GM12891 (cell line): ENCODE measurements around the gene TKT.

ENCODE experiments used
- DNase-seq: peaks from one replicate; pipeline ENCODE4 v3.0.0; 2011; ENCODE audit warnings: low spot score; ENCODE audit not compliant: insufficient read length
- FAIRE-seq: peaks from 2 replicates; lab custom pipeline; 2011; peaks lifted over from hg19 to GRCh38; lab: Jason Lieb, UNC
- PAX5 ChIP-seq: IDR thresholded peaks from 2 replicates; pipeline ENCODE4 v1.6.1; 2011; ENCODE audit warnings: low read length, moderate library complexity, mild to moderate bottlenecking; ENCODE audit not compliant: insufficient read depth, severe bottlenecking
- POLR2A ChIP-seq: IDR thresholded peaks from 2 replicates; pipeline ENCODE4 v1.6.1; 2011; ENCODE audit warnings: low read depth, low read length, control low read depth
- POLR2AphosphoS5 ChIP-seq: IDR thresholded peaks from 2 replicates; pipeline ENCODE4 v1.6.1; 2011; ENCODE audit warnings: low read depth, low read length, control low read depth
- POU2F2 ChIP-seq: IDR thresholded peaks from 2 replicates; pipeline ENCODE4 v1.6.1; 2011; ENCODE audit warnings: low read depth, mild to moderate bottlenecking, control low read depth, low read length, moderate library complexity
- SPI1 ChIP-seq: IDR thresholded peaks from 2 replicates; pipeline ENCODE4 v1.6.1; 2011; ENCODE audit warnings: low read depth, low read length, control low read depth
- TAF1 ChIP-seq: IDR thresholded peaks from 2 replicates; pipeline ENCODE4 v1.6.1; 2011; ENCODE audit warnings: low read depth, low read length, control low read depth

The TKT gene

DNA sequence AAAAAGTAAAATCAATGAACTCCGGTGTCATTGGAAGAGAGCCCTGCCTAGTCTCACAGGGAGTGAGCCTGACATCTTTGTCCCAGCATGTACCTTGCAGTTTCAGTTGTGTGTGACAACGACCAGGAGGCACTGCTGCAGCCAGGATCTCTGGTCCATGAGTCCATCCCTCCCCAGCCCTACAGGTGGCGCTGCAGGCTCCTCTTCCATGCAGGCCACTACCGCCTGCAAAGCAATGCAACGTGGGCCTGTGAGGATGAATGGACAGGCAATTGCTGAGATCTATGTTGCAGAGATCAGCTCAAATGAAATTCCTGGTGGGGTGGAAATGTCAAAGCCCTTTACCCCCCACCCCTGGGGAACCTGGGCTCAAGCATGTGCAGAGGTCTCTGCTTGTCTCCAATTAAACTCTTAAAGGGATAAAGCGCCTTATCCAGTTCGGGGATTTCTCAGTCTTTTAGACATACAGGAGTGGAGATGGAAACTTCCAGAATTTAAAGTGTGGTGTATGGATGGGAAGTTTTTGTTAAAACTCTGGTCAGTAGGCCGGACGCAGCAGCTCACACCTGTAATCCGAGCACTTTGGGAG is 35.8 kb downstream of the TKT start:
- no peak for TF ChIP-seq POLR2AphosphoS5
- FAIRE-seq, result peak; percentile 90

GRCh38 chr3:53218131-53218530 is 37.7 kb downstream of the TKT start:
- no peak for FAIRE-seq

More for the DNA sequence above, 35.8 kb downstream of the TKT start:
- DNase-seq, result peak; percentile 72

DNA sequence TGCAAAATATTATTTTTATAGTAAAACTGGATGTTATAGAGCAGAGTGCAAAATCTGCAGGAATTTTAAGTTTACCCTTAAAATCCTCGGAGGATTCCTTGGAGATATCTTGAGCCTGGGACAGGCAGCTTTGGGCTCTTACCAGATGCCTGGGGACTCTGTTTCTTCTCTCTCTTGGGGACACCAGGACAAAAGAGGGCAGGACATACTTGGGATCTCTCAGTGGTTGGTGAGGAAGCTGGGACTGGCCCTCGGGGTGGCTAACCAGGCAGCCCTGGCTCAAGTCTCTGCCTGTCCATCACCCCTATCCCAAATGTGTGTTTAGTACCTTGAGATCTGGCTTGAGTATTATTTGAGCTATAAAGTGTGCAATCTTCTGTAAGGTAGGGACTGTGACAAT is 38.6 kb downstream of the TKT start:
- FAIRE-seq (no peak), DNase-seq (no peak)
- no peak for TF ChIP-seq PAX5
- TF ChIP-seq TAF1, result no peak
- TF ChIP-seq POLR2A, result no peak
- no peak for TF ChIP-seq SPI1
- no peak for TF ChIP-seq POLR2AphosphoS5
- no peak for TF ChIP-seq POU2F2

More at GRCh38 chr3:53218131-53218530, 37.7 kb downstream of the TKT start:
- TF ChIP-seq TAF1 (no peak), SPI1 (peak; percentile 88)
- DNase-seq, result no peak

- no peak for DNase-seq
- no peak for TF ChIP-seq TAF1
- no peak for TF ChIP-seq POLR2A
These were observed 39.1 kb downstream of the TKT start for GRCh38 chr3:53216723-53217122.

GRCh38 chr3:53215816-53216215 is 40.0 kb downstream of the TKT start:
- TF ChIP-seq POU2F2 (no peak), POLR2A (no peak), POLR2AphosphoS5 (no peak), TAF1 (no peak), PAX5 (no peak), SPI1 (no peak)
- no peak for DNase-seq

More at GRCh38 chr3:53216723-53217122, 39.1 kb downstream of the TKT start:
- no peak for FAIRE-seq

GRCh38 chr3:53213276-53213675 is 42.5 kb downstream of the TKT start:
- TF ChIP-seq PAX5, result no peak
- no peak for TF ChIP-seq POU2F2
- TF ChIP-seq POLR2A, result no peak
- TF ChIP-seq POLR2AphosphoS5, result no peak
- no peak for TF ChIP-seq TAF1
- no peak for TF ChIP-seq SPI1
- no peak for DNase-seq
- no peak for FAIRE-seq

More at GRCh38 chr3:53215816-53216215, 40.0 kb downstream of the TKT start:
- FAIRE-seq, result no peak

GRCh38 chr3:53211706-53212702 is 43.8 kb downstream of the TKT start:
- no peak for TF ChIP-seq PAX5
- no peak for TF ChIP-seq POLR2AphosphoS5
- no peak for TF ChIP-seq TAF1
- DNase-seq, result no peak
- FAIRE-seq, result peak; percentile 20

GRCh38 chr3:53202331-53203015 is 53.3 kb downstream of the TKT start:
- no peak for TF ChIP-seq SPI1
- no peak for TF ChIP-seq POLR2A
- TF ChIP-seq POU2F2, result no peak
- TF ChIP-seq POLR2AphosphoS5, result no peak
- no peak for FAIRE-seq
- no peak for DNase-seq

DNA sequence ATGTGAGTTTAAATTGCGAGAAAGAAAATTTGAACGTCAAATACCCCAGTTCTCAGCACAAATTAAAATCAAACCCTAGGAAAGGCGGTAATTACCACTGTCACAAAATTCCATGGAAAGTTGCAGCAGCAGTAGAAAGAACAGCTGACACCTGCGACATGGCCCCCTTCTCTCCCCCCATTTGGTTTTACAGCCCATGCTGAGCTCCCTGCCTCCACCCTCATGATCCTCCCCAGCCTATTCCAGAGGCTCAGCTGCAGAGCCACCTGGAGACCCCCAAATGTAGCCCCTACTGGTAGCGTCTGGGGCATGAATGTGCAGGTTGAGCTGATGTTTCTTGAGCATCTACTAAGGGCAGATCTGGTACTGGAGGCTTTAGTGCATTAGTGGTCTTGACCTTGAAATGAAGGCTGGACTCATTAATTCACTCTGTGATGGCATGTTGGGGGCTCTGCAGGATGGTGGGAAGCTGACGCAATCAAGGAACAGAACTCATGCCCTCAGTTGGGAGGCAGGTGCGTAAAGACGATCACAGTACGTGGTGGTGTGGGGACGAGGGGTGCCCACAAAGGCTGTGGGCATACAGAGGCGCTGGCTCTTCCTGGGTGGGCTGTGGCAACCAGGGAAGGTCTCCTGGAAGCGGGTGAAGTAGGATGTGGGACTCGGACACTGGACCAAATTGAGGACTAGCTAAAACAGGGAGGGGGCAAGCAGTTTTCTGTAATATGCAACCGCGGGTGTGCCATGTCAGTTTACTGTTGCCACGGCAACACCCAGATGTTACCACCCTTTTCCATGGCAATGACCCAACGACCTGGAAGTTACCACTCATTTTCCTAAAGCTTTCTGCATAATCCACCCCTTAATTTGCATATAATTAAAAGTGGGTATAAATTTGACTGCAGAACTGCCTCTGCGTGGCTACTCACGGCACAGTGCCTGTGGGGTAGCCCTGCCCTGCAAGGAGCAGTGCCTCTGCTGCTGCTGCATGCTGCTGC is 55.0 kb downstream of the TKT start:
- no peak for FAIRE-seq
- DNase-seq, result no peak
- TF ChIP-seq PAX5 (no peak), POLR2A (no peak), POLR2AphosphoS5 (no peak), TAF1 (no peak), POU2F2 (no peak), SPI1 (no peak)
